Memory B cell (primary cell): ENCODE data around the gene LRRC8C.

Experiments used
- ATAC-seq: fragments of 150-1000 bp; cut with Tn5 transposase; 2 replicates; pipeline ENCODE4 v1.10.0; 2021; ENCODE audit warnings: low read depth, mild to moderate bottlenecking, moderate library complexity
- DNase-seq, 2 donors: peaks; one replicate each; pipeline ENCODE4 v3.0.0; 2022; ENCODE audit warnings: low spot score in 2 of 2
- H3K27ac Mint-ChIP-seq: one replicate; pipeline ENCODE4 v1.8.0; 2022; ENCODE audit warnings: mild to moderate bottlenecking, moderate library complexity, mixed read lengths
- H3K27me3 Mint-ChIP-seq: one replicate; pipeline ENCODE4 v1.8.0; 2022; ENCODE audit warnings: mixed read lengths
- H3K36me3 Mint-ChIP-seq: one replicate; pipeline ENCODE4 v1.8.0; 2022; ENCODE audit warnings: mild to moderate bottlenecking, mixed read lengths
- H3K4me1 Mint-ChIP-seq: one replicate; pipeline ENCODE4 v1.8.0; 2022; ENCODE audit warnings: mixed read lengths
- H3K4me3 Mint-ChIP-seq: one replicate; pipeline ENCODE4 v1.8.0; 2022; ENCODE audit warnings: mild to moderate bottlenecking, moderate library complexity, mixed read lengths
- H3K9me3 Mint-ChIP-seq: one replicate; pipeline ENCODE4 v1.8.0; 2022; ENCODE audit warnings: mixed read lengths

Gene LRRC8C

DNA sequence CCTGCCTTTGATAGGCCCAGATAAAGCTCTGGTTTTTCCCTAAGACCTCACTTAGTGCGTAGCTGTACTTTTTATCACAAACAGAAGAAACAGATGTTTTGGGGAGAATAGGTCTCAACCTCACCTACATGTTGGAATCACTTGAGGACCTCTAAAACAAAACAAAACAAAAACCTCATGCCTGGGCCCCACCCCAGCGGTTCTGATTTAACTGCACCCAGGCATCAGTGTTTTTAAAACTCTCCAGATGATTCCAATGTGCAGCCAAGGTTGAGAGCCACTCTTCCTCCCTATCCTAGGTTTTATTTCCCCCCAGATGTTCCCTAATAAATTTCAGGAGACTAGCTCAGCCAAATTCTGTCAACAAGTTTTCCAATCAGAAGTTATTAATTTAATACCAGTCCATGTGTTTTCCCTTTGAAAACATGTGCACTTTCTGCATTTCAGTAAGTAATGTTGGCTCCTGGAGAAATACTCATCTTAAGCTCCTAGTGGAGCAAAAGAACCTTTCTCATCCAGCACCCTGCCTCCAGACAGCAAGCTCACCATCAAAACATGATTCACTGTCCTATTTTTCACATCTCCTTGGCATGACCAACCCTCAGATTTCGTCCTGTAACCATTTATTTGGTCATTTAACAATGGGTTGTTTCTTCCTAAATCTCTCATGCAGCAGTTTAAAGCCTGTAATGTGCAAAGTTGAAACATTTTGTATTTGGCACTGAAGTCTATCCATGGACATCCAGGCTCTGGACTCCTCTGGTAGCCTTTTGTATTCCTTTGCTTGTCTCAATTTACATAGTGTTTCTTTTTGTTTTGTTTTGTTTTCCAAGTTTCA lies 27.5 kb downstream of the LRRC8C start:
- no peaks in the 10 kb centered on the region for H3K27me3 Mint-ChIP-seq
- ATAC-seq (no peak), DNase-seq (no peak)
- peaks cover 7% of the 10 kb centered on the region for H3K9me3 Mint-ChIP-seq
- H3K4me1 Mint-ChIP-seq, result peaks cover 35% of the 10 kb centered on the region
- H3K36me3 Mint-ChIP-seq, result peaks cover 15% of the 10 kb centered on the region
- H3K27ac Mint-ChIP-seq, result peak overlapping the region; percentile 61
- no peak overlapping the region for H3K4me3 Mint-ChIP-seq

GRCh38 chr1:89665941-89666340 lies 33.0 kb downstream of the LRRC8C start:
- Mint-ChIP-seq H3K9me3 (peaks cover 7% of the 10 kb centered on the region), H3K36me3 (peaks cover 15% of the 10 kb centered on the region), H3K27me3 (no peaks in the 10 kb centered on the region), H3K27ac (peak overlapping the region; percentile 91), H3K4me1 (peaks cover 31% of the 10 kb centered on the region), H3K4me3 (no peak overlapping the region)
- ATAC-seq (no peak), DNase-seq (no peak)

DNA sequence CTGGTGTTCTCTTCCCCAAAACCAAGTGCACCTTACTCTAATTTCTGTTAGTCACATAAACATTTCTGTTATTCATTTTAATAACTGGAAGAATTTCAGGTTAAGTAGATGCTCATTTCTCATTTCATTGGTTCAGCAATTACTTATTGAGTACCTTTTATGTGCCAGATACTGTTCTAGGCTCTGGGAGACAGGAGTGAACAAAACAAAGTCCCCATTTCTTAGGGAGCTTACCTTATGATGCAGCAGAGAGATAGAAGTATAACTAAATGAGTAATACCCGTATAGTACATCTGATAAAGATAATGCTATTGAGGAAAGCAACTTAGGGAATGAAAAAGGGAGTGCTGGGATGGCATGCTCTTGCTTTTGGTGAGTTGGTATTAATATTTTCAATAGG lies 33.7 kb downstream of the LRRC8C start:
- H3K36me3 Mint-ChIP-seq, result peaks cover 14% of the 10 kb centered on the region
- H3K27me3 Mint-ChIP-seq, result no peaks in the 10 kb centered on the region
- H3K4me3 Mint-ChIP-seq, result no peak overlapping the region
- peaks cover 28% of the 10 kb centered on the region for H3K4me1 Mint-ChIP-seq
- H3K27ac Mint-ChIP-seq, result peak overlapping the region; percentile 91
- ATAC-seq (no peak), DNase-seq (no peak)
- H3K9me3 Mint-ChIP-seq, result peaks cover 6% of the 10 kb centered on the region

DNA sequence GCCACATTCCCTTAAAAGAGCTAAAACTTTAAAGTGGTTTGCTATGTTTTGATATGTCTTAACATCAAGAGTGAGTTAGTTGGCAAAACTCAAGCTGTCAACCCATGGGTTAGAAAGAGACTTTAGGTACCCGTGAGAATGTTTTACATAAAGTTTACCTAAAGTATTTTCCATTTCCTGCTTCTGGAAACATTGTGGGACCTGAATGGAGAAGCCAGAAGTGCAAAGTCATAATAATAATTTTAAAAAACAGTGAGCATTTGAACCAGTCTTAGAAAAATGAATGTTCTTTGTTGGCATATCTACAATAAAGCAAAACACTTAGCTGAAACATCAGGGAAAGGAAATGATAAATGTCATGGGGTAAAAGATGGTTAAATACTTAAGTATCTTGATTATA lies 34.8 kb downstream of the LRRC8C start:
- peaks cover 7% of the 10 kb centered on the region for H3K36me3 Mint-ChIP-seq
- peak overlapping the region; percentile 91 for H3K27ac Mint-ChIP-seq
- peaks cover 5% of the 10 kb centered on the region for H3K9me3 Mint-ChIP-seq
- H3K4me3 Mint-ChIP-seq, result no peak overlapping the region
- ATAC-seq (no peak), DNase-seq (no peak)
- no peaks in the 10 kb centered on the region for H3K27me3 Mint-ChIP-seq
- H3K4me1 Mint-ChIP-seq, result peaks cover 25% of the 10 kb centered on the region

- H3K27ac Mint-ChIP-seq, result peak overlapping the region; percentile 91
- H3K4me1 Mint-ChIP-seq, result peaks cover 25% of the 10 kb centered on the region
- H3K27me3 Mint-ChIP-seq, result no peaks in the 10 kb centered on the region
- H3K36me3 Mint-ChIP-seq, result peaks cover 3% of the 10 kb centered on the region
- peaks cover 2% of the 10 kb centered on the region for H3K9me3 Mint-ChIP-seq
- DNase-seq, result no peak
- no peak overlapping the region for H3K4me3 Mint-ChIP-seq
- no peak for ATAC-seq
These were observed 36.0 kb downstream of the LRRC8C start for GRCh38 chr1:89668961-89669360.

- DNase-seq, result no peak
These were observed 36.5 kb downstream of the LRRC8C start for GRCh38 chr1:89669441-89669840.

DNA sequence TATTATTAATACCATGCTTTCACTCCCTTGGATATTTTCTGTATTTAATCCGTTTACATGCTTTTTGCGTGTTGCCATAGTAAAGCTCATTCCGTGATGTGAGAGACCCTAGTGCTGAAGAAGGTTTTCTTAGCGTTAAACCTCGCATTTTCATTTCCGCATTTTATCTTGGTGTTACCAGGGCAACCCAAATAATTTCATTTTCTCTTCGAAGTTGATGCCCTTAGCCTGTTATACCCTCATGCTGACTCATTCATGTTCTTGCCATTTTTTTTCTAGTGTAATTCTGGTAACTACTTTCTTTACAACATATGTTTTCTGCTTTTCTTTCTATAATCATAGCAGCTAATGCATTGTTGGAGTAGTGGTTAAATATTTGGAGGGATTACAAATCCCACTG lies 37.2 kb downstream of the LRRC8C start:
- peak; percentile 99 for ATAC-seq
- H3K27me3 Mint-ChIP-seq, result no peaks in the 10 kb centered on the region
- peak in 1 of 2 donors; percentile 75 for DNase-seq
- no peaks in the 10 kb centered on the region for H3K36me3 Mint-ChIP-seq
- peak overlapping the region; percentile 37 for H3K4me3 Mint-ChIP-seq
- no peaks in the 10 kb centered on the region for H3K9me3 Mint-ChIP-seq
- peak overlapping the region; percentile 91 for H3K27ac Mint-ChIP-seq
- H3K4me1 Mint-ChIP-seq, result peaks cover 23% of the 10 kb centered on the region

More at GRCh38 chr1:89669441-89669840, 36.5 kb downstream of the LRRC8C start:
- ATAC-seq, result no peak
- Mint-ChIP-seq H3K27me3 (no peaks in the 10 kb centered on the region), H3K4me3 (no peak overlapping the region), H3K27ac (peak overlapping the region; percentile 91), H3K9me3 (no peaks in the 10 kb centered on the region), H3K36me3 (no peaks in the 10 kb centered on the region), H3K4me1 (peaks cover 25% of the 10 kb centered on the region)

DNA sequence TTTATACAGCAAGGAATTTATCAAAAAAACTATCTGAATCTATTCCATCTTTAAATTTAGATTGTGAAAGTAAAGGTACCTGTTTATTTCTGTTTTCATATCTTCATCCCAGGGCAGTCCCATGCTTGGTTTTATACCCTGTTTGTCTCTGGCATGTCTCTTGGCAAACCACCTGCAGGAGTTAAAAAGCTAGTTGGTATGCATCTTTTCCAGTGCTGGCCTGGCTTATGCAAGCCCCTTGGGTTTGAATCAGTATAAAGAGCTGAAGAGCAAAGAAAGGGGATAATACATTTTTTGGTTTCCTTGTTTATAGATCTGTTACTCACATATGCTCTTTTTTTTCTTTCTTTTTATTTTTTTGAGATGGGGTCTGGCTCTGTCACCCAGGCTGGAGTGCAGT lies 37.8 kb downstream of the LRRC8C start:
- no peaks in the 10 kb centered on the region for H3K27me3 Mint-ChIP-seq
- no peaks in the 10 kb centered on the region for H3K9me3 Mint-ChIP-seq
- H3K4me3 Mint-ChIP-seq, result no peak overlapping the region
- H3K36me3 Mint-ChIP-seq, result no peaks in the 10 kb centered on the region
- H3K27ac Mint-ChIP-seq, result peak overlapping the region; percentile 91
- DNase-seq (no peak), ATAC-seq (no peak)
- H3K4me1 Mint-ChIP-seq, result peaks cover 27% of the 10 kb centered on the region

- Mint-ChIP-seq H3K4me1 (peaks cover 22% of the 10 kb centered on the region), H3K27ac (peak overlapping the region; percentile 91), H3K27me3 (no peaks in the 10 kb centered on the region), H3K36me3 (no peaks in the 10 kb centered on the region), H3K4me3 (no peak overlapping the region), H3K9me3 (no peaks in the 10 kb centered on the region)
- no peak for ATAC-seq
- DNase-seq, result no peak
These were observed 39.0 kb downstream of the LRRC8C start for GRCh38 chr1:89671775-89672488.

DNA sequence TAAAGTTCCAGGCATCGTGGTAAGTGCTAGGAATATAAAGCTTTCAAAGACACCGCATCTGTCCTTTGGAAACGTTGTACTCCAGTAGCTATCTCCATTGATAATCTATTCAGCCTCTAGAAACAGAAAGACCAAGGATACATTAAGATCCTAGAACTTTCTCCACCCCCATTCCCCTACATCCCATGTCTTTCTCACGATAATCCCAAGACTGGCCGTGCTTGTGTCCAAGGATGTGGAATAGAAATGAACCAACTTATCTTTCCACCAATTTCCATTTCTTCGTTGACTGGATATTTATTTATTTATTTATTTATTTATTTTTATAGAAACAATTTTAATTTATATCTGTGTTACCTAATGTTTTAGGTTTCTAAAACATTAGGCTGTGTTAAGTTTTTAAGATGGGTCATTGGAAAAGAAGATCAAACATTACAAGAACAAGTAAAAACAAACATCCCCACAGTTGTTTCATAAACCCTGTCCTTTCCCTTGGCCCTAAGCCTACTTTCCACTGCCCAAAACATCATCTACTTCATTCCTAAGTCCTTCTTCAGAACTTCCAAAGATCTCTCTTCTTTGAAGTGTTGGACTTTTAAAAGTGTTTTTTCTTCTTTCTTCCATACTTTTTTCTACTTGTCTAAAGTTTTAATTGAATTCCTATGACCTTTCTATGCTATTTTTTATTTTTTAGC lies 39.7 kb downstream of the LRRC8C start:
- H3K36me3 Mint-ChIP-seq, result no peaks in the 10 kb centered on the region
- H3K4me1 Mint-ChIP-seq, result peaks cover 16% of the 10 kb centered on the region
- ATAC-seq (no peak), DNase-seq (no peak)
- no peaks in the 10 kb centered on the region for H3K9me3 Mint-ChIP-seq
- H3K27me3 Mint-ChIP-seq, result no peaks in the 10 kb centered on the region
- H3K27ac Mint-ChIP-seq, result peak overlapping the region; percentile 91
- no peak overlapping the region for H3K4me3 Mint-ChIP-seq

DNA sequence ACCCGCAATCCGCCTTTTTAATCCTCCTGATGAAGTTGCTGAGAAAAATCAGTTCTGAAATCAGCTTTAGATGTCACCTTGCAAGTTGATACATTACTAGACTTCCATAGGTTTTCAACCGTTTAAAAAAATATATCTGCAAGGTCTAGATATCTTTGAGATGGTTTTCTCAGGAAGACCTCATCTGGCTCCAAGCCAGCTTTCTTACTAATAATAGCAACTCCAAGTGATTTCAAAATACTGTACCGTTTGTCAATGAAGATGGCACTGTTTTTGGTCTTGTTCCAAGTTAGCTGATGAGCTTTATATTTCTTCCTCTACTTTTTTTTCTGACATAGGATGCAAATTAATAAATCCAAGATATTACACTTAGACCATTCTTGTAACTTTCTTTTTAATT lies 40.3 kb downstream of the LRRC8C start:
- no peak overlapping the region for H3K27ac Mint-ChIP-seq
- ATAC-seq, result no peak
- H3K27me3 Mint-ChIP-seq, result no peaks in the 10 kb centered on the region
- no peaks in the 10 kb centered on the region for H3K36me3 Mint-ChIP-seq
- no peaks in the 10 kb centered on the region for H3K9me3 Mint-ChIP-seq
- no peak overlapping the region for H3K4me3 Mint-ChIP-seq
- DNase-seq, result no peak
- H3K4me1 Mint-ChIP-seq, result peaks cover 12% of the 10 kb centered on the region

- H3K36me3 Mint-ChIP-seq, result no peaks in the 10 kb centered on the region
These were observed 42.8 kb downstream of the LRRC8C start for GRCh38 chr1:89675677-89676076.

DNA sequence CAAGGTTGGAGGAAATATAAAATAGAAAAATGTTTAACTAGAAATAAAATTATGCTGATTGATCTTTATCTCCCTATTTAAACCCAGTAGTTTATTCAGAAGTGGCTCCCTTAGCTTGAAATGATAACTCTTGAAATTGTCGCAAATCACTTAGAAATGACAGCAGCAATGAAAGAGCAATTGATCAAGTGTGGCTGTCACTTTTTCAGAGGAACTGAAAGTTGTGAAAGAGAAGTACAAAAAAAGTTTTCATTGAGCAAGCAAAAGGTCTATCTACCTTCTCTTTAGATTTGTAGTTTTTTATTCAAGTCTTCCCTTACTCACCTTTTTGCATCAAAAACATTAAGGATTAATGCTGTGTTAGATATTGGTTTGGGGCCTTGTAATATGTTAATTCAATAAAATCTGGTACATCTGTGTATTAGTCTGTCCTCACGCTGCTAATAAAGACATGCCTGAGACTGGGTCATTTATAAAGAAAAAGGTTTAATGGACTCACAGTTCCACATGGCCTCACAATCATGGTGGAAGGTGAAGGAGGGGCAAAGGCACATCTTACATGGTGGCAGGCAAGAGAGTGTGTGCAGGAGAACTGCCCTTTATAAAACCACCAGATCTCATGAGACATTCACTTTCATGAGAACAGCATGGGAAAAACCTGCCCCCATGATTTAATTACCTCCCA lies 48.3 kb downstream of the LRRC8C start:
- ATAC-seq (peak; percentile 87), DNase-seq (no peak)
- no peaks in the 10 kb centered on the region for H3K9me3 Mint-ChIP-seq
- H3K4me3 Mint-ChIP-seq, result peak overlapping the region; percentile 27
- H3K27ac Mint-ChIP-seq, result peak overlapping the region; percentile 84
- H3K36me3 Mint-ChIP-seq, result peaks cover 5% of the 10 kb centered on the region
- H3K4me1 Mint-ChIP-seq, result peaks cover 11% of the 10 kb centered on the region
- no peaks in the 10 kb centered on the region for H3K27me3 Mint-ChIP-seq

More at GRCh38 chr1:89675677-89676076, 42.8 kb downstream of the LRRC8C start:
- H3K4me1 Mint-ChIP-seq, result peaks cover 17% of the 10 kb centered on the region
- DNase-seq, result no peak
- H3K4me3 Mint-ChIP-seq, result no peak overlapping the region
- ATAC-seq, result no peak
- no peaks in the 10 kb centered on the region for H3K9me3 Mint-ChIP-seq
- no peaks in the 10 kb centered on the region for H3K27me3 Mint-ChIP-seq
- peak overlapping the region; percentile 46 for H3K27ac Mint-ChIP-seq
